A549 treated with AZD2906 at 1 μM for 4 hours (cell line): ENCODE data around the gene PLCH1. TPM values are rescaled to one million over a fixed set of nuclear protein-coding genes. Genes with fewer than 3 reads are reported as not detected.

Experiments
- total RNA-seq: library from RNA; stranded (reverse); fragments of 200-300 nt; extraction: Qiagen RNA extraction; gene quantifications from 5 replicates; pipeline ENCODE4 v1.2.3, GENCODE V29; 2022

PLCH1 gene, protein sequence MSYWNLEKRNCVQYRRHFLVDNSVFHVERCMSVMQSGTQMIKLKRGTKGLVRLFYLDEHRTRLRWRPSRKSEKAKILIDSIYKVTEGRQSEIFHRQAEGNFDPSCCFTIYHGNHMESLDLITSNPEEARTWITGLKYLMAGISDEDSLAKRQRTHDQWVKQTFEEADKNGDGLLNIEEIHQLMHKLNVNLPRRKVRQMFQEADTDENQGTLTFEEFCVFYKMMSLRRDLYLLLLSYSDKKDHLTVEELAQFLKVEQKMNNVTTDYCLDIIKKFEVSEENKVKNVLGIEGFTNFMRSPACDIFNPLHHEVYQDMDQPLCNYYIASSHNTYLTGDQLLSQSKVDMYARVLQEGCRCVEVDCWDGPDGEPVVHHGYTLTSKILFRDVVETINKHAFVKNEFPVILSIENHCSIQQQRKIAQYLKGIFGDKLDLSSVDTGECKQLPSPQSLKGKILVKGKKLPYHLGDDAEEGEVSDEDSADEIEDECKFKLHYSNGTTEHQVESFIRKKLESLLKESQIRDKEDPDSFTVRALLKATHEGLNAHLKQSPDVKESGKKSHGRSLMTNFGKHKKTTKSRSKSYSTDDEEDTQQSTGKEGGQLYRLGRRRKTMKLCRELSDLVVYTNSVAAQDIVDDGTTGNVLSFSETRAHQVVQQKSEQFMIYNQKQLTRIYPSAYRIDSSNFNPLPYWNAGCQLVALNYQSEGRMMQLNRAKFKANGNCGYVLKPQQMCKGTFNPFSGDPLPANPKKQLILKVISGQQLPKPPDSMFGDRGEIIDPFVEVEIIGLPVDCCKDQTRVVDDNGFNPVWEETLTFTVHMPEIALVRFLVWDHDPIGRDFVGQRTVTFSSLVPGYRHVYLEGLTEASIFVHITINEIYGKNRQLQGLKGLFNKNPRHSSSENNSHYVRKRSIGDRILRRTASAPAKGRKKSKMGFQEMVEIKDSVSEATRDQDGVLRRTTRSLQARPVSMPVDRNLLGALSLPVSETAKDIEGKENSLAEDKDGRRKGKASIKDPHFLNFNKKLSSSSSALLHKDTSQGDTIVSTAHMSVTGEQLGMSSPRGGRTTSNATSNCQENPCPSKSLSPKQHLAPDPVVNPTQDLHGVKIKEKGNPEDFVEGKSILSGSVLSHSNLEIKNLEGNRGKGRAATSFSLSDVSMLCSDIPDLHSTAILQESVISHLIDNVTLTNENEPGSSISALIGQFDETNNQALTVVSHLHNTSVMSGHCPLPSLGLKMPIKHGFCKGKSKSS (N-terminal part only)
- 0.72 to 0.92 TPM (median 0.85 TPM) in 5 replicates for total RNA-seq

DNA sequence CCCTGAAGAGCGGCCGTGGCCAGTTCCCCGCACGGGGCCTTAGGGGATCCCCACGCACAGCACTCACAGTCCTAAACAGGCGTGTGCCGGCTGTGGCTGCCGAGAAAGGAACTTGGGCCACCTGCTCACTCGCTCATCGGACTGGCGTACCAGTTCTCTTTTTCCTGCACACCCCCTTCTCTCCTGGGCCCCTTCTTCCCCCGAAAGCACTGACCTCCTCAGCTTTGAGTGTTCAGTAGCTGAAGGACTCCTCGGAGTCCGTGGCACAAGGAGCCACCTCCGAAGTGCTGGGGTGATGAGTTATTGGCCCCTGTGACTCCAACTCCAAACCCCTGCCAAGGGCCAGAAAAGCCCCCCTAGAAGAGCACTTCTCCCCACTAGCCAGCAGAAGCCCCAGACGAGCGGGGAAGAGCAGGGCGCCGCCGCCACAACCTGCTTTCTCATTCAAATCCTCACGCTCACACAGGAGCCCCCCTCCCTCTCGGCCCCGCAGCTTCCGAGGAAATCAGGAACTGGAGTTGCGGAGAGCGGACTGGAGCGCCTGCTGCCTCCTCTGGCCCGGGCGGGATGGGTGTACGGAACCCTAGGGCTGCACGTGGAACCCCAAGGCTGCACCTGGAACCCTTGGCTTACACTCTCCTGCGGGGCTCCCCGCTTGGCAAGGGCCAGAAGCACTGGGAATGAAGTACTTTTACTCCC is at the start of gene PLCH1:
Gene PLCH1 (minus strand): TSS at position 446 of the 699 bp plus-strand sequence. CDS start 40,847 bp downstream, outside the sequence.

Other genes starting within 250 kb of the PLCH1 start
- gene C3orf33, start 61.2 kb upstream of the PLCH1 start, total RNA-seq, result 5.0 to 6.5 TPM (median 6.0 TPM) in 5 replicates
- gene SLC33A1, start 109.4 kb upstream of the PLCH1 start, total RNA-seq, result 12.9 to 15.4 TPM (median 14.1 TPM) in 5 replicates
- 70.0 to 88.5 TPM (median 74.8 TPM) in 5 replicates for gene GMPS, start 125.6 kb upstream of the PLCH1 start, total RNA-seq